Liver (tissue), 9 donors: Measurements from ENCODE around the gene LARGE1. TPM values are rescaled to one million over a fixed set of nuclear protein-coding genes. Genes with fewer than 3 reads are reported as not detected.

Experiments
- DNase-seq: peaks from one replicate; pipeline ENCODE4 v3.0.0-alpha.2; 2017; ENCODE audit warnings: low spot score
- H3K27ac ChIP-seq, 2 donors: one replicate each; pipeline ENCODE4 v1.7.0; 2013; ENCODE audit warnings: inconsistent platforms in 2 of 2, low read length in 2 of 2, control low read depth in 1 of 2, low read depth in 1 of 2, mild to moderate bottlenecking in 1 of 2
- H3K27me3 ChIP-seq, 4 donors: one replicate each; pipeline versions ENCODE4 v1.6.1 to v1.7.0; 2013; ENCODE audit warnings: low read length in 3 of 4, inconsistent platforms in 1 of 4, mild to moderate bottlenecking in 1 of 4, moderate library complexity in 1 of 4; ENCODE audit not compliant: control insufficient read depth in 4 of 4, insufficient read depth in 4 of 4
- H3K36me3 ChIP-seq, 4 donors: one replicate each; pipeline versions ENCODE4 v1.6.1 to v1.7.0; 2013; ENCODE audit warnings: low read length in 3 of 4, mild to moderate bottlenecking in 3 of 4, low read depth in 1 of 4, moderate library complexity in 1 of 4; ENCODE audit not compliant: control insufficient read depth in 4 of 4, insufficient read depth in 3 of 4
- H3K4me1 ChIP-seq, 4 donors: one replicate each; pipeline versions ENCODE4 v1.6.1 to v1.7.0; 2013; ENCODE audit warnings: low read length in 3 of 4, mild to moderate bottlenecking in 3 of 4, moderate library complexity in 1 of 4; ENCODE audit not compliant: control insufficient read depth in 4 of 4, insufficient read depth in 4 of 4
- H3K4me3 ChIP-seq, 3 donors: one replicate each; pipeline versions ENCODE4 v1.6.1 to v1.7.0; 2013; ENCODE audit warnings: low read length in 3 of 3, control low read depth in 1 of 3, low read depth in 1 of 3, mild to moderate bottlenecking in 1 of 3
- H3K9ac ChIP-seq, 2 donors: one replicate each; pipeline ENCODE4 v1.7.0; 2013; ENCODE audit warnings: low read length in 2 of 2, mild to moderate bottlenecking in 2 of 2, moderate library complexity in 2 of 2, control low read depth in 1 of 2, low read depth in 1 of 2
- H3K9me3 ChIP-seq, 4 donors: one replicate each; pipeline versions ENCODE4 v1.6.1 to v1.7.0; 2013; ENCODE audit warnings: low read length in 3 of 4; ENCODE audit not compliant: control insufficient read depth in 4 of 4
- EGR1 ChIP-seq, 2 donors: IDR thresholded peaks; 2 replicates each; pipeline ENCODE4 v1.6.1; 2016 to 2018; ENCODE audit warnings: antibody characterized with exemption in 2 of 2, low read depth in 2 of 2
- FOXA1 ChIP-seq: IDR thresholded peaks from 2 replicates; pipeline ENCODE4 v1.6.1; 2016; ENCODE audit warnings: antibody characterized with exemption
- FOXA2 ChIP-seq: IDR thresholded peaks from 2 replicates; pipeline ENCODE4 v1.6.1; 2016; ENCODE audit warnings: antibody characterized with exemption
- GABPA ChIP-seq, 2 donors: IDR thresholded peaks in 1 of 2; conservative IDR thresholded peaks in 1 of 2; 2 replicates each; pipeline ENCODE4 v1.6.1; 2016; ENCODE audit warnings: antibody characterized with exemption in 2 of 2, mild to moderate bottlenecking in 1 of 2, moderate library complexity in 1 of 2
- HNF4G ChIP-seq: IDR thresholded peaks from 2 replicates; pipeline ENCODE4 v1.6.1; 2016; ENCODE audit warnings: antibody characterized with exemption
- RAD21 ChIP-seq, 2 donors: IDR thresholded peaks; 2 replicates each; pipeline ENCODE4 v1.6.1; 2016; ENCODE audit warnings: antibody characterized with exemption in 2 of 2, mild to moderate bottlenecking in 2 of 2
- RXRA ChIP-seq, 2 donors: IDR thresholded peaks; 2 replicates each; pipeline ENCODE4 v1.6.1; 2017 to 2018; ENCODE audit warnings: antibody characterized with exemption in 2 of 2, mild to moderate bottlenecking in 1 of 2
- SP1 ChIP-seq: IDR thresholded peaks from 2 replicates; pipeline ENCODE4 v1.6.1; 2018; ENCODE audit warnings: antibody characterized with exemption, mild to moderate bottlenecking
- YY1 ChIP-seq: IDR thresholded peaks from 2 replicates; pipeline ENCODE4 v1.6.1; 2016; ENCODE audit warnings: antibody characterized with exemption, mild to moderate bottlenecking
- WGBS: extraction: QIAGEN DNeasy Blood & Tissue Kit; methylation state at CpG from one replicate; pipeline ENCODE4 v1.1.7; 2013; 5-methylcytosine and 5-hydroxymethylcytosine counted together
- polyA plus RNA-seq, 2 donors: library from polyadenylated mRNA; stranded (reverse) in 1 of 2; unstranded in 1 of 2; fragments of 200-250 nt in 1 of 2; fragments of >200 nt in 1 of 2; fragmentation: Nextera tagmentation in 1 of 2; extraction: Ambion mirVana in 1 of 2; gene quantifications; one replicate each; pipeline versions ENCODE4 v1.2.1 to v1.2.3, GENCODE V29; 2013 to 2015
- total RNA-seq, 2 donors: library from RNA; depleted of rRNA; stranded (reverse); fragments of >200 nt; gene quantifications; one replicate each; pipeline ENCODE4 v1.2.3, GENCODE V29; 2014
- TF ChIP-seq, protein P1 (sequence below): IDR thresholded peaks from 2 replicates; pipeline ENCODE4 v1.6.1; 2016; ENCODE audit warnings: antibody characterized with exemption
- TF ChIP-seq, protein P2 (sequence below): IDR thresholded peaks from 2 replicates; pipeline ENCODE4 v1.6.1; 2016; ENCODE audit warnings: antibody characterized with exemption, mild to moderate bottlenecking
- TF ChIP-seq, protein P3 (sequence below): IDR thresholded peaks from 2 replicates; pipeline ENCODE4 v1.6.1; 2016; ENCODE audit warnings: antibody characterized with exemption
- donor health status: healthy.
- donor health status: healthy.
- donor health status: healthy.
- donor health status: healthy.
- donor health status: healthy.

The LARGE1 gene
- total and polyA plus RNA-seq, 4 donors = 2.3 to 14.1 (median 5.7) TPM

DNA sequence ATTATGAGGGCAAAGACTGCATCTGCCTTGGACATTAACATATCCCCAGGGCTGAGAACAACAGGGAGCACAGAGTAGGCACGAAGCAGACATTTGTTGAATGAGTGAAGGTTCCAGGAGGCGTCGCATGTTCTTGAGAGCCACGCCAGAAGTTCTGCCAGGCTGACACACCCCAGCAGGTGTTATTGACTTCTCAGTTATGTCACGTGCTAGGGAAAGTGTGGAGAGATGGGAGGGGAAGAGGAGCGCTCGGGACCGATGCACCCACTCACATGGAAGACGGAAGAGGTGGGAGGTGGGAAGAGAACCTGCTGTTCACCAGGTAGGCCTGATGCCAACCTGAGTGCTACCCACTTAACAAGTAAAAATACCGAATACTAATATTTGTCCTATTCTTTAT is 232.8 kb downstream of the LARGE1 start:
- Histone ChIP-seq H3K4me3 (no peak overlapping the region), H3K9ac (no peak overlapping the region), H3K36me3 (no peaks in the 10 kb centered on the region), H3K9me3 (no peaks in the 10 kb centered on the region), H3K4me1 (no peaks in the 10 kb centered on the region), H3K27ac (no peak overlapping the region), H3K27me3 (no peaks in the 10 kb centered on the region)
- no peak for DNase-seq
- WGBS = 95% methylated on average over 10 of the region's 10 CpGs
- TF ChIP-seq FOXA2 (no peak), FOXA1 (no peak), GABPA (IDR thresholded peaks at IDR 0.05 in 1 of 2, conservative IDR thresholded peaks at IDR 0.05 in 1 of 2) (no peak), YY1 (no peak), EGR1 (IDR thresholded peaks at IDR 0.05; ENCODE audit: low read depth in 2 of 2) (no peak), HNF4G (no peak), SP1 (no peak), RAD21 (IDR thresholded peaks at IDR 0.05) (no peak)
- TF ChIP-seq, protein P1, sequence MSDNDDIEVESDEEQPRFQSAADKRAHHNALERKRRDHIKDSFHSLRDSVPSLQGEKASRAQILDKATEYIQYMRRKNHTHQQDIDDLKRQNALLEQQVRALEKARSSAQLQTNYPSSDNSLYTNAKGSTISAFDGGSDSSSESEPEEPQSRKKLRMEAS = no peak

DNA sequence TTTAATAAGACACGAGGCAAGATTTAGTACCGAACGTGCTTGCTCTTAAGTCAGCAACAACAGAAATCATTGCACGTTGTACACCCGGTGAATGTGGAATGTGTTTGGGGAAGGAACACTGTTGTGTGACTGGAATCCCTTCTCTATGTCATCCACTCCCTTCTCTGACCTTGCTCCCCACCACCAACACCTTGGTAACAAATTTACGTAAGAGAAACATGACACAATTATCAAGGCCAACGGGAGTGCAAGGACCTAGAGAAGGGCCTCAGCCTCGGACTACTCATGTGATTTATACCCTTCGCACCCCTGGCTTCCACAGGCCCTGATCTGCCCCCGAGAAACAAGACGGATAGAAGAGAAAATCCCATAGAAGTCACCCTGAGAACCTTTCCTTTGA is 236.2 kb downstream of the LARGE1 start:
- Histone ChIP-seq H3K9ac (no peak overlapping the region), H3K4me3 (no peak overlapping the region), H3K36me3 (no peaks in the 10 kb centered on the region), H3K9me3 (no peaks in the 10 kb centered on the region), H3K27ac (no peak overlapping the region), H3K4me1 (no peaks in the 10 kb centered on the region), H3K27me3 (no peaks in the 10 kb centered on the region)
- 95% methylated on average over 11 of the region's 11 CpGs for WGBS
- DNase-seq = no peak
- TF ChIP-seq, protein P1 = no peak
- no peak for TF ChIP-seq RXRA (IDR thresholded peaks at IDR 0.05)
- TF ChIP-seq, protein P2, sequence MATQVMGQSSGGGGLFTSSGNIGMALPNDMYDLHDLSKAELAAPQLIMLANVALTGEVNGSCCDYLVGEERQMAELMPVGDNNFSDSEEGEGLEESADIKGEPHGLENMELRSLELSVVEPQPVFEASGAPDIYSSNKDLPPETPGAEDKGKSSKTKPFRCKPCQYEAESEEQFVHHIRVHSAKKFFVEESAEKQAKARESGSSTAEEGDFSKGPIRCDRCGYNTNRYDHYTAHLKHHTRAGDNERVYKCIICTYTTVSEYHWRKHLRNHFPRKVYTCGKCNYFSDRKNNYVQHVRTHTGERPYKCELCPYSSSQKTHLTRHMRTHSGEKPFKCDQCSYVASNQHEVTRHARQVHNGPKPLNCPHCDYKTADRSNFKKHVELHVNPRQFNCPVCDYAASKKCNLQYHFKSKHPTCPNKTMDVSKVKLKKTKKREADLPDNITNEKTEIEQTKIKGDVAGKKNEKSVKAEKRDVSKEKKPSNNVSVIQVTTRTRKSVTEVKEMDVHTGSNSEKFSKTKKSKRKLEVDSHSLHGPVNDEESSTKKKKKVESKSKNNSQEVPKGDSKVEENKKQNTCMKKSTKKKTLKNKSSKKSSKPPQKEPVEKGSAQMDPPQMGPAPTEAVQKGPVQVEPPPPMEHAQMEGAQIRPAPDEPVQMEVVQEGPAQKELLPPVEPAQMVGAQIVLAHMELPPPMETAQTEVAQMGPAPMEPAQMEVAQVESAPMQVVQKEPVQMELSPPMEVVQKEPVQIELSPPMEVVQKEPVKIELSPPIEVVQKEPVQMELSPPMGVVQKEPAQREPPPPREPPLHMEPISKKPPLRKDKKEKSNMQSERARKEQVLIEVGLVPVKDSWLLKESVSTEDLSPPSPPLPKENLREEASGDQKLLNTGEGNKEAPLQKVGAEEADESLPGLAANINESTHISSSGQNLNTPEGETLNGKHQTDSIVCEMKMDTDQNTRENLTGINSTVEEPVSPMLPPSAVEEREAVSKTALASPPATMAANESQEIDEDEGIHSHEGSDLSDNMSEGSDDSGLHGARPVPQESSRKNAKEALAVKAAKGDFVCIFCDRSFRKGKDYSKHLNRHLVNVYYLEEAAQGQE = no peak
- no peak for TF ChIP-seq FOXA2
- TF ChIP-seq YY1 = no peak
- TF ChIP-seq HNF4G = no peak

DNA sequence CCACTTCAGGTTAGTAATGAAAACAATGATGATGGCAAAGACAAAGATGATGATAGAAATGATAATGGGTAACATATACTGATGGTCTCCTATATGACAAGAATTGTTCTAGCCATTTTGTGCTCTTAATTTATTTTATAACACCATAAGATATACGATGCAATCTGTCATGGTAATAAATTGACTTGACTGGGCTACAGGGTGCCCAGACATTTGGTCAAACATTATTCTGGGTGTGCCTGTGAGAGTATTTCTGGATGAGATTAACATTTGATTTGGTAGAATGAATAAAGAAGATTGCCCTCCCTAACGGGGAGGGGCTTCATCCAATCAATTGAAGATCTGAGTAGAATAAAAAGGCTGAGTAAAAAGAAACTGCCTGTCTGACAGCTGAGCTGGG is 237.3 kb downstream of the LARGE1 start:
- H3K4me1 ChIP-seq = no peaks in the 10 kb centered on the region
- H3K4me3 ChIP-seq = no peak overlapping the region
- no peaks in the 10 kb centered on the region for H3K27me3 ChIP-seq
- 88% methylated on average over 2 of the region's 2 CpGs for WGBS
- H3K36me3 ChIP-seq = no peaks in the 10 kb centered on the region
- H3K9ac ChIP-seq = no peak overlapping the region
- DNase-seq = no peak
- no peak overlapping the region for H3K27ac ChIP-seq
- no peaks in the 10 kb centered on the region for H3K9me3 ChIP-seq
- TF ChIP-seq, protein P2 = no peak
- TF ChIP-seq YY1 (no peak), FOXA2 (no peak)
- TF ChIP-seq, protein P3, sequence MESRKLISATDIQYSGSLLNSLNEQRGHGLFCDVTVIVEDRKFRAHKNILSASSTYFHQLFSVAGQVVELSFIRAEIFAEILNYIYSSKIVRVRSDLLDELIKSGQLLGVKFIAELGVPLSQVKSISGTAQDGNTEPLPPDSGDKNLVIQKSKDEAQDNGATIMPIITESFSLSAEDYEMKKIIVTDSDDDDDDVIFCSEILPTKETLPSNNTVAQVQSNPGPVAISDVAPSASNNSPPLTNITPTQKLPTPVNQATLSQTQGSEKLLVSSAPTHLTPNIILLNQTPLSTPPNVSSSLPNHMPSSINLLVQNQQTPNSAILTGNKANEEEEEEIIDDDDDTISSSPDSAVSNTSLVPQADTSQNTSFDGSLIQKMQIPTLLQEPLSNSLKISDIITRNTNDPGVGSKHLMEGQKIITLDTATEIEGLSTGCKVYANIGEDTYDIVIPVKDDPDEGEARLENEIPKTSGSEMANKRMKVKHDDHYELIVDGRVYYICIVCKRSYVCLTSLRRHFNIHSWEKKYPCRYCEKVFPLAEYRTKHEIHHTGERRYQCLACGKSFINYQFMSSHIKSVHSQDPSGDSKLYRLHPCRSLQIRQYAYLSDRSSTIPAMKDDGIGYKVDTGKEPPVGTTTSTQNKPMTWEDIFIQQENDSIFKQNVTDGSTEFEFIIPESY = no peak
